Neural cell (in vitro differentiated cells): ENCODE results near the gene CHPF.

Experiments used
- EP300 ChIP-seq: fragments of 450-650 bp; conservative IDR thresholded peaks from 2 replicates; pipeline ENCODE4 v1.6.1; 2014; ENCODE audit warnings: antibody characterized with exemption, mild to moderate bottlenecking, moderate library complexity; ENCODE audit not compliant: poor library complexity, severe bottlenecking
- EZH2 ChIP-seq: fragments of 200-600, 300-800 bp; shearing (Covaris generic), sonication (generic); IDR thresholded peaks from 2 replicates; pipeline ENCODE4 v1.6.1; 2014; ENCODE audit warnings: antibody characterized with exemption, low read length, borderline replicate concordance, mild to moderate bottlenecking; ENCODE audit not compliant: insufficient read depth, poor library complexity, severe bottlenecking
- POLR2AphosphoS5 ChIP-seq: IDR thresholded peaks from 2 replicates; pipeline ENCODE4 v1.6.1; 2012
- RAD21 ChIP-seq: fragments of 450-650 bp; conservative IDR thresholded peaks from 2 replicates; pipeline ENCODE4 v1.6.1; 2014; ENCODE audit warnings: antibody characterized with exemption, mild to moderate bottlenecking, moderate library complexity
- SMC3 ChIP-seq: fragments of 450-650 bp; conservative IDR thresholded peaks from 2 replicates; pipeline ENCODE4 v1.6.1; 2014; ENCODE audit warnings: antibody characterized with exemption, mild to moderate bottlenecking, moderate library complexity; ENCODE audit not compliant: poor library complexity
- TAF1 ChIP-seq: IDR thresholded peaks from 2 replicates; pipeline ENCODE4 v1.6.1; 2012; ENCODE audit warnings: low read depth
- TF ChIP-seq, protein P1 (sequence below): fragments of 450-650 bp; IDR thresholded peaks from 2 replicates; pipeline ENCODE4 v1.5.1; 2014; ENCODE audit warnings: antibody characterized with exemption, mild to moderate bottlenecking, moderate library complexity; ENCODE audit not compliant: poor library complexity, severe bottlenecking

DNA sequence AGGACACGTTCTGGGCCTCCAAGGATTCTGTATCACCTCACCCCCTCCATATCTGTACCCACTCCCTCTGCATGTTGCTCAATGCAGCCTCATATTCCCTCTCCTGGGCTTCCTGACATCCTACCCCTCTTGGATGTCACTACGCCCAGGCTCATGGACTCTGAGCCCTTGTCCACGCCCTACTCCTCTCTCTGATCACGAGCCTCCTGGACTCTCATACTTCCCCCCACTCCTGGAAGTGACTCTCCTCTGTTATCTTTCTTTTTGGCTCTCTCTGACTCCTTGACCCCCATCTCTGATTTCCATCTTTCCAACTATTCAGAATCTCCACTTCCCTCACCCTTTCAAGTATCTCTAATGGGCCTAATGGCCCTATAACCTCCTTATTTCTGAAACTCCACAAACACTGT is 2.3 kb upstream of the CHPF start:
- TF ChIP-seq POLR2AphosphoS5 (no peak), SMC3 (no peak), RAD21 (no peak), TAF1 (no peak), EZH2 (no peak), EP300 (no peak)
- TF ChIP-seq, protein P1, sequence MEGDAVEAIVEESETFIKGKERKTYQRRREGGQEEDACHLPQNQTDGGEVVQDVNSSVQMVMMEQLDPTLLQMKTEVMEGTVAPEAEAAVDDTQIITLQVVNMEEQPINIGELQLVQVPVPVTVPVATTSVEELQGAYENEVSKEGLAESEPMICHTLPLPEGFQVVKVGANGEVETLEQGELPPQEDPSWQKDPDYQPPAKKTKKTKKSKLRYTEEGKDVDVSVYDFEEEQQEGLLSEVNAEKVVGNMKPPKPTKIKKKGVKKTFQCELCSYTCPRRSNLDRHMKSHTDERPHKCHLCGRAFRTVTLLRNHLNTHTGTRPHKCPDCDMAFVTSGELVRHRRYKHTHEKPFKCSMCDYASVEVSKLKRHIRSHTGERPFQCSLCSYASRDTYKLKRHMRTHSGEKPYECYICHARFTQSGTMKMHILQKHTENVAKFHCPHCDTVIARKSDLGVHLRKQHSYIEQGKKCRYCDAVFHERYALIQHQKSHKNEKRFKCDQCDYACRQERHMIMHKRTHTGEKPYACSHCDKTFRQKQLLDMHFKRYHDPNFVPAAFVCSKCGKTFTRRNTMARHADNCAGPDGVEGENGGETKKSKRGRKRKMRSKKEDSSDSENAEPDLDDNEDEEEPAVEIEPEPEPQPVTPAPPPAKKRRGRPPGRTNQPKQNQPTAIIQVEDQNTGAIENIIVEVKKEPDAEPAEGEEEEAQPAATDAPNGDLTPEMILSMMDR, result no peak
